Stimulated activated CD8-positive, alpha-beta memory T cell treated with anti-CD3 and anti-CD28 coated beads, Interleukin-15, amount 100 ng/mL, for 1 hour (primary cell): ENCODE data around the gene FSTL1.

Source experiments
- DNase-seq: peaks from one replicate; pipeline ENCODE4 v3.0.0-alpha.2; 2020; ENCODE audit warnings: low read depth

FSTL1 gene

GRCh38 chr3:120353463-120353862 lies 97.3 kb downstream of the FSTL1 start:
- DNase-seq, result no peak

- no peak for DNase-seq
Measured at GRCh38 chr3:120352017-120352416, 98.8 kb downstream of the FSTL1 start.

- DNase-seq, result no peak
Measured at GRCh38 chr3:120350401-120350941, 100.3 kb downstream of the FSTL1 start.

- DNase-seq, result no peak
Measured at GRCh38 chr3:120349855-120350125, 101.0 kb downstream of the FSTL1 start.

GRCh38 chr3:120348991-120349854 lies 101.6 kb downstream of the FSTL1 start, which contains the start of gene LRRC58:
LRRC58 (minus strand) TSS chr3:120349354; CDS start chr3:120349243, 111 bp downstream.
- peak; percentile 64 for DNase-seq

DNA sequence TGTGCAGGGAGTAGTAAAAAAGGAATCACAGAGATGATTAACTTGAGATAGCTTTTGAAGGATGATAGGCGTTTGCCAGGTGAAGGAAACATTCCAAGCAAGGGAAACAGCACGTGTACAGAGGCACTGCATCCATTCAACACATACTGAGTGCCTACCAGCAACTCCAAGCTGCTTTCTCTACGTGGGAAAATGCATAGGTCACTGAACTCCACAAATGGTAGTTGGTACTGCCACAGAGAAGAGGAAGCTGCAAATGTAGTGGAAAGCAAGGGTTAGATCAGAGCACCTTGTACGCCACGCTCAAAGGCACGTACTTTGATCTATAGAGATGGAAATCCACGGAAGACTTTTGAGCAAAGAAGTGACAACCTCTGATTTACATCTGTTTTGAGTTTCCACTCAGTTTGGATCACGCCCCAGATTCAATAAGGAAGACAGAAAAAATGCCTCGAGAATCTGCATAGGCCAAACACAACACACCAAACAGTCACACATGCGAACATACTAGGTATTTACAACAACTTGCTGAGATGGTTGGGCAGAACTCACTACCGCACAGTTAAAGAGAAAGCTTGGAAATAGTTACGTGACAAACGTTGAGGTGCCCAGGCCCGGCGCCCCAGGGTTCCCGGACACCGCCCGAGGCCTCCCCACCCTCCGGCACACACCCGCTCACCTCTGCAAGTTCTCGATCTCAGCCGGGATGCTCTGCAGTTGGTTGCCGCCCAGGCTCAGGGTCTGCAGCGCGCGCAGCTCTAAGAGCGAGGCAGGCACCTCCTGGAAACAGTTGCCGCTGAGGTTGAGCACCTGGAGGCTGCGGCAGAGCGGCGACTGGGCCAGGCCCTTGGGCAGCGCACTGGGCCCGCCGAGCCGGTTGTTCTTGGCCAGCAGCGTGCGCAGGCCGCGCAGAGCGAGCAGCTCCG lies 102.5 kb downstream of the FSTL1 start:
- no peak for DNase-seq

DNA sequence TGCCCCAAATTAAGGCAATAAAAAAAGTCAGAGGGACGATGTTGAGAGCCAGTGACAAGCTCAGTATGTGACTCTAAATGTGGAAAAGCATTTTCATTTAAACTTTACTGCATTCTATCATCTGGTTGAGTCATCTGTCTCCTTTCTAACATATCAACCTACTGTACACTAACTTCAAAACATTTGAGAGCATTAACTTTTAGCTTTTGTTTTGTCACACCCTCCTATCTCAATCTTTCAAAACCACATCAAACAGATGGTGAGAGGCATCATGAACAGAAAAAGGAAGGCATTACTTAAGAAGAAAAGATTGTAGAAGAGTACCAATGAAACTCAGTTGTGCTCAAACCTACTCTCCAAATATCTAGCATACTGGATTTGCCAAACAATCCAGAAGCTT lies 106.4 kb downstream of the FSTL1 start:
- no peak for DNase-seq
